H1 (cell line): ENCODE measurements around the gene RUSF1.

ENCODE experiments used
- ATF3 ChIP-seq: IDR thresholded peaks from 2 replicates; pipeline ENCODE4 v1.6.1; 2011; ENCODE audit warnings: low read depth, mild to moderate bottlenecking, low read length; ENCODE audit not compliant: insufficient read depth
- CEBPB ChIP-seq: IDR thresholded peaks from 2 replicates; pipeline ENCODE4 v1.6.1; 2012; ENCODE audit warnings: low read depth, low read length
- CTCF ChIP-seq, 3 experiments: IDR thresholded peaks; 1 replicate in 2 of 3; 2 replicates in 1 of 3; pipeline versions ENCODE4 v1.5.1 to v1.6.1; 2011; ENCODE audit warnings: low read length in 3 of 3, mild to moderate bottlenecking in 3 of 3, inconsistent platforms in 2 of 3, low read depth in 1 of 3, moderate library complexity in 1 of 3; ENCODE audit not compliant: insufficient read depth in 1 of 3; ENCODE audit errors: control extremely low read depth in 1 of 3
- EP300 ChIP-seq, 2 experiments: IDR thresholded peaks; 1 replicate in 1 of 2; 2 replicates in 1 of 2; pipeline ENCODE4 v1.6.1; 2011 to 2012; ENCODE audit warnings: low read depth in 2 of 2, low read length in 2 of 2, mild to moderate bottlenecking in 2 of 2, borderline replicate concordance in 1 of 2, inconsistent platforms in 1 of 2, moderate library complexity in 1 of 2
- GTF2F1 ChIP-seq: IDR thresholded peaks from 2 replicates; pipeline ENCODE4 v1.6.1; 2012; ENCODE audit warnings: low read depth, low read length, improper control_type of control experiment, borderline replicate concordance
- MAX ChIP-seq: IDR thresholded peaks from 2 replicates; pipeline ENCODE4 v1.6.1; 2012; ENCODE audit warnings: inconsistent platforms
- RFX5 ChIP-seq: IDR thresholded peaks from 2 replicates; pipeline ENCODE4 v1.6.1; 2011; ENCODE audit warnings: low read depth, low read length, improper control_type of control experiment, borderline replicate concordance

GRCh38 chr16:31467858-31468257 is 40.3 kb downstream of the RUSF1 start:
- TF ChIP-seq CTCF (IDR thresholded peaks at IDR 0.05; ENCODE audit: control extremely low read depth in 1 of 3, insufficient read depth in 1 of 3, low read depth in 1 of 3, low read length in 3 of 3) (no peak), GTF2F1 (no peak), MAX (no peak), ATF3 (no peak), EP300 (IDR thresholded peaks at IDR 0.05; ENCODE audit: borderline replicate concordance in 1 of 2, low read depth in 2 of 2, low read length in 2 of 2) (no peak), RFX5 (no peak), CEBPB (no peak)
